Measurements from ENCODE around the gene RALGAPB. TPM values are rescaled to one million over a fixed set of nuclear protein-coding genes. Genes with fewer than 3 reads are reported as not detected.

RALGAPB gene
- total RNA-seq, 1 experiment from 2014 or later = 24.0 TPM

DNA sequence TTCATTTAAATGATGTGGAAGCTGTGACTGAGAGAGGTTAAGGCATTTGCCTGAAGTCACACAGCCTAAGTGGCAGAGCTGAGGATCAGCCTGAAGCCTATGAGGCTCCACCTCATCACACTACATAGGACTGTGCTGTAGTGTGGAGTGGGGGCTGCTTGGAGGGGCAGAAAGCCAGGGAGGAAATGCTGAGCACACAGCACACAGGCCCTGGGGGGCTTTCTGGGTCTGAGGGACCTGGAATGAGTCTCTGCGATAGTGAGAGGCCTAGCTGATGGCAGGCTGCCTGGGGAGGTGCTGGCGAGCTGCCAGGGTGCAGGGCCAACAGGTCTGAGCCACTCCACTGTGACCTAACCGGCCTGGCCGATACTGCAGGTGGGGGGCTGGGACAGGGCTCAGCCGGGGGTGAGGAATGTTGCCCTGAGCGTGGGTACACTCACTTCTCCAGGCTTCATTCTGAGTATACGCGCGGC lies 126.8 kb downstream of the RALGAPB start (continued):
- no peak for TF ChIP-seq SRF (IDR thresholded peaks at IDR 0.05; ENCODE audit: low read depth)
- TF ChIP-seq, protein P1, sequence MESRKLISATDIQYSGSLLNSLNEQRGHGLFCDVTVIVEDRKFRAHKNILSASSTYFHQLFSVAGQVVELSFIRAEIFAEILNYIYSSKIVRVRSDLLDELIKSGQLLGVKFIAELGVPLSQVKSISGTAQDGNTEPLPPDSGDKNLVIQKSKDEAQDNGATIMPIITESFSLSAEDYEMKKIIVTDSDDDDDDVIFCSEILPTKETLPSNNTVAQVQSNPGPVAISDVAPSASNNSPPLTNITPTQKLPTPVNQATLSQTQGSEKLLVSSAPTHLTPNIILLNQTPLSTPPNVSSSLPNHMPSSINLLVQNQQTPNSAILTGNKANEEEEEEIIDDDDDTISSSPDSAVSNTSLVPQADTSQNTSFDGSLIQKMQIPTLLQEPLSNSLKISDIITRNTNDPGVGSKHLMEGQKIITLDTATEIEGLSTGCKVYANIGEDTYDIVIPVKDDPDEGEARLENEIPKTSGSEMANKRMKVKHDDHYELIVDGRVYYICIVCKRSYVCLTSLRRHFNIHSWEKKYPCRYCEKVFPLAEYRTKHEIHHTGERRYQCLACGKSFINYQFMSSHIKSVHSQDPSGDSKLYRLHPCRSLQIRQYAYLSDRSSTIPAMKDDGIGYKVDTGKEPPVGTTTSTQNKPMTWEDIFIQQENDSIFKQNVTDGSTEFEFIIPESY (IDR thresholded peaks at IDR 0.05; ENCODE audit: extremely low read depth, insufficient replicate concordance, low read length) = no peak
- no peak for TF ChIP-seq EZH2 (IDR thresholded peaks at IDR 0.05)
- no peak for TF ChIP-seq EZH2phosphoT487 (IDR thresholded peaks at IDR 0.05; ENCODE audit: borderline replicate concordance)
- TF ChIP-seq RAD21 (IDR thresholded peaks at IDR 0.05; ENCODE audit: low read depth) = no peak
- no peak for TF ChIP-seq SIN3A (IDR thresholded peaks at IDR 0.05; ENCODE audit: low read depth)
- no peak for TF ChIP-seq CEBPB (IDR thresholded peaks at IDR 0.05; ENCODE audit: low read depth)

DNA sequence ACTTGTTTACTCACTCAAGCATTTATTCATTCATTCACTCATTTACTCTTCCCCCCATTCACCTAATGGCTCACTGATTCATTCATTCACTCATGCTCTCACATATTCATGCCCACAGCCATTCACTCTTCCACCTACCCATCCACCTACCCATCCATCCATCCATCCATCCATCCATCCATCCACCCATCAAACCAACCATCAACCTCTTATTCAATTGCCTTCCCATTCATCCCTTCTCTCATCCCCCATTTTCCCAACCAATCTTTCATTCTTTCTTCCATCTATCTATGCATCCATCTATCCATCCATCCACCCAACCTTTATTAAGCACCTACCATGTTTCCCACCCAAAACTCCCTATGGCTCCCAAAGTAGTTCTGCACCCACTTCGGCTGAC lies 127.4 kb downstream of the RALGAPB start:
- Histone ChIP-seq H3K9ac (ENCODE audit: low read length) (no peak overlapping the region), H3K36me3 (ENCODE audit: control insufficient read depth in 1 of 2, insufficient read depth in 2 of 2, low read length in 2 of 2) (no peaks in the 10 kb centered on the region), H3K79me2 (ENCODE audit: insufficient read depth, low read length) (no peaks in the 10 kb centered on the region), H3K27me3 (ENCODE audit: insufficient read depth, low read length) (no peaks in the 10 kb centered on the region), H3K27ac (ENCODE audit: low read depth, low read length) (no peak overlapping the region), H3K9me3 (ENCODE audit: control insufficient read depth in 1 of 2, insufficient read depth in 1 of 2, low read depth in 1 of 2, low read length in 2 of 2) (no peaks in the 10 kb centered on the region), H4K20me1 (ENCODE audit: insufficient read depth) (no peaks in the 10 kb centered on the region), H3K4me1 (ENCODE audit: control insufficient read depth in 1 of 2, insufficient read depth in 2 of 2, low read length in 2 of 2) (peaks cover 16 to 32% of the 10 kb centered on the region in 2 experiments), H3K4me2 (ENCODE audit: low read length) (peak overlapping the region; percentile 28; the same call in 1 of the 2 replicates), H3K9me2 (ENCODE audit: insufficient read depth) (no peaks in the 10 kb centered on the region), H2AFZ (ENCODE audit: low read depth, low read length, poor library complexity, severe bottlenecking) (no peak overlapping the region), H3K4me3 (replicated peaks in 1 of 2; ENCODE audit: low read depth in 1 of 2, low read length in 2 of 2) (no peak overlapping the region)
- POLR2A ChIA-PET = no interaction called here
- RAD21 ChIA-PET (ENCODE audit: low non-redundant PET in 1 of 2, low total read pairs in 2 of 2, uncharacterized antibody in 2 of 2, unreplicated experiment in 2 of 2) = no interaction called here
- intact Hi-C loops (cut with micrococcal nuclease) = no loop called here
- no peak for TF ChIP-seq ZFX (IDR thresholded peaks at IDR 0.05)
- no peak for TF ChIP-seq YY1 (IDR thresholded peaks at IDR 0.05; ENCODE audit: extremely low read depth, insufficient replicate concordance, low read depth, low read length)
- TF ChIP-seq, protein P1 (IDR thresholded peaks at IDR 0.05; ENCODE audit: extremely low read depth, insufficient replicate concordance, low read length) = no peak
- TF ChIP-seq, protein P2, sequence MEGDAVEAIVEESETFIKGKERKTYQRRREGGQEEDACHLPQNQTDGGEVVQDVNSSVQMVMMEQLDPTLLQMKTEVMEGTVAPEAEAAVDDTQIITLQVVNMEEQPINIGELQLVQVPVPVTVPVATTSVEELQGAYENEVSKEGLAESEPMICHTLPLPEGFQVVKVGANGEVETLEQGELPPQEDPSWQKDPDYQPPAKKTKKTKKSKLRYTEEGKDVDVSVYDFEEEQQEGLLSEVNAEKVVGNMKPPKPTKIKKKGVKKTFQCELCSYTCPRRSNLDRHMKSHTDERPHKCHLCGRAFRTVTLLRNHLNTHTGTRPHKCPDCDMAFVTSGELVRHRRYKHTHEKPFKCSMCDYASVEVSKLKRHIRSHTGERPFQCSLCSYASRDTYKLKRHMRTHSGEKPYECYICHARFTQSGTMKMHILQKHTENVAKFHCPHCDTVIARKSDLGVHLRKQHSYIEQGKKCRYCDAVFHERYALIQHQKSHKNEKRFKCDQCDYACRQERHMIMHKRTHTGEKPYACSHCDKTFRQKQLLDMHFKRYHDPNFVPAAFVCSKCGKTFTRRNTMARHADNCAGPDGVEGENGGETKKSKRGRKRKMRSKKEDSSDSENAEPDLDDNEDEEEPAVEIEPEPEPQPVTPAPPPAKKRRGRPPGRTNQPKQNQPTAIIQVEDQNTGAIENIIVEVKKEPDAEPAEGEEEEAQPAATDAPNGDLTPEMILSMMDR (IDR thresholded peaks at IDR 0.05 in 2 of 3, conservative IDR thresholded peaks at IDR 0.05 in 1 of 3; ENCODE audit: borderline replicate concordance in 1 of 3, insufficient read depth in 1 of 3, low read depth in 2 of 3, low read length in 2 of 3) = no peak
- TF ChIP-seq ZNF274 (IDR thresholded peaks at IDR 0.05; ENCODE audit: low read depth, low read length) = no peak
- CTCF ChIA-PET = no interaction called here
- BruUV-seq (replicated peaks) = no TSS peak
- ATAC-seq (no peak), DNase-seq (ENCODE audit: low read depth, low spot score) (no peak)

Data from HCT116 (cell line).